ENCODE measurements around the gene FBXL20. TPM values are rescaled to one million over a fixed set of nuclear protein-coding genes. Genes with fewer than 3 reads are reported as not detected.
"Not testable (repeated sequence)": the region's sequence is repeated elsewhere in the genome, so short reads cannot be mapped to it uniquely, and the experiment has no call there.

Gene FBXL20, protein sequence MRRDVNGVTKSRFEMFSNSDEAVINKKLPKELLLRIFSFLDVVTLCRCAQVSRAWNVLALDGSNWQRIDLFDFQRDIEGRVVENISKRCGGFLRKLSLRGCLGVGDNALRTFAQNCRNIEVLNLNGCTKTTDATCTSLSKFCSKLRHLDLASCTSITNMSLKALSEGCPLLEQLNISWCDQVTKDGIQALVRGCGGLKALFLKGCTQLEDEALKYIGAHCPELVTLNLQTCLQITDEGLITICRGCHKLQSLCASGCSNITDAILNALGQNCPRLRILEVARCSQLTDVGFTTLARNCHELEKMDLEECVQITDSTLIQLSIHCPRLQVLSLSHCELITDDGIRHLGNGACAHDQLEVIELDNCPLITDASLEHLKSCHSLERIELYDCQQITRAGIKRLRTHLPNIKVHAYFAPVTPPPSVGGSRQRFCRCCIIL
- polyA plus RNA-seq (ENCODE audit: insufficient read length in 3 of 3) = 10 to 100 TPM; 12.1 to 17.5 (median 14.1) TPM
- long read RNA-seq, donor 1 = 0 reads
- long read RNA-seq, donor 2, full-length matches to known transcripts = 2 of 2 reads
- long read RNA-seq, donor 2, partial matches to known transcripts = 0 of 2 reads
- long read RNA-seq, donor 2, other reads (novel, unspliced or antisense) = 0 of 2 reads
- long read RNA-seq, donor 3, full-length matches to known transcripts = 1 of 1 reads
- long read RNA-seq, donor 3, partial matches to known transcripts = 0 of 1 reads
- long read RNA-seq, donor 3, other reads (novel, unspliced or antisense) = 0 of 1 reads
- long read RNA-seq, donor 4, partial matches to known transcripts = 0 of 1 reads
- long read RNA-seq, donor 4, other reads (novel, unspliced or antisense) = 0 of 1 reads
- long read RNA-seq, donor 5 = 0 reads
- long read RNA-seq, donor 6 = 0 reads
- long read RNA-seq, donor 7, full-length matches to known transcripts = 6 of 6 reads
- long read RNA-seq, donor 7, partial matches to known transcripts = 0 of 6 reads
- long read RNA-seq, donor 7, other reads (novel, unspliced or antisense) = 0 of 6 reads
- long read RNA-seq, donor 8, partial matches to known transcripts = 50 of 51 reads
- long read RNA-seq, donor 8, other reads (novel, unspliced or antisense) = 0 of 51 reads
- long read RNA-seq, donor 9, full-length matches to known transcripts = 3 of 3 reads
- long read RNA-seq, donor 9, partial matches to known transcripts = 0 of 3 reads
- long read RNA-seq, donor 9, other reads (novel, unspliced or antisense) = 0 of 3 reads
- long read RNA-seq, donor 10, full-length matches to known transcripts = 1 of 1 reads
- long read RNA-seq, donor 10, partial matches to known transcripts = 0 of 1 reads
- long read RNA-seq, donor 10, other reads (novel, unspliced or antisense) = 0 of 1 reads
- long read RNA-seq, donor 11 = 0 reads
- long read RNA-seq, donor 12, full-length matches to known transcripts = 1 of 14 reads
- long read RNA-seq, donor 12, partial matches to known transcripts = 13 of 14 reads
- long read RNA-seq, donor 12, other reads (novel, unspliced or antisense) = 0 of 14 reads
- long read RNA-seq, donor 13, full-length matches to known transcripts = 2 of 12 reads
- long read RNA-seq, donor 13, partial matches to known transcripts = 5 of 12 reads
- long read RNA-seq, donor 13, other reads (novel, unspliced or antisense) = 5 of 12 reads
- long read RNA-seq, donor 14 = 0 reads
- long read RNA-seq, donor 15 = 0 reads
- long read RNA-seq, donor 16, full-length matches to known transcripts = 3 of 18 reads
- long read RNA-seq, donor 16, partial matches to known transcripts = 15 of 18 reads
- long read RNA-seq, donor 16, other reads (novel, unspliced or antisense) = 0 of 18 reads

DNA sequence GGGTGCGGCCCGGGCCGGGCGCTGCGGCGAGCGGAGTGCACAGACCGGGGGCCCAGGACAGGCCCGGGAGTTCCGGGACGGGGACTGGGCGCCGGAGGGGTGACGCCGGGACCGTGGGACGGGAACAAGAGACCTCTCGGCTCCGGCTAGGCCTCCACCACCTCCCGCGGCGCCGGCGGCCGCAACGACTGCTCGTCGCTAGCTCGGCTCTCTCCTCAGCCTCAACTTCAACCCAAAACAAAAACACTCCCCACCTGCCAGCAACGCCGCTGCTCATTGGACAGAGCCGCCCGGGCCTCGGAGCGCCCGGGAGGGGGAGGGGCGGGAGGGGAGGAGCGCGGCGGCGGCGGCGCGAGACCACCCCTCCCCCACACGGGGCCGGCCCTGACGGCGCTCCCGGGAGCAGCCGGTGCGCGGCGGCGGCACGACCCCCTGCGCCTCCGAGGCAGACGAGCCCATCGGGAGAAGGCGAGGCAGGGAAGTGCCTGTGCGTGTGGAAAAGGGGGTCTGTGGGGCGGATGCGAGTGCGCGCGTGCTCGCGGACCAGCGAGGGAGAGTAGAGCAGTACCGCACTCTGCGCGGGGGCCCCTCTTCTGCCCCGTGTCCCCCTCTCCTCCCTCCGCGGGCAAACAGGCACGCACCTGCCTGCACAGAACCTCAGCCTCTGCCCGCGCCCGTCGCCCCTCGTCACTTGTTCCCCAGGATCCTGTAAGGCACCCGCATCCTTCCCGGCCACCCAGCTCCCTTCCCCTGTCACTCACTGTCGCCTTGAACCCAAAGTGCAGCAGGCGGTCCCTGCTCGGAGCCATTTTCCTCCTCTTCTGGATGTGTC is at the start of gene FBXL20:
FBXL20 (minus strand) TSS at position 215 of the 832 bp plus-strand sequence. CDS start 224 bp downstream, outside the sequence.
- DNase-seq = peak; percentile 94

DNA sequence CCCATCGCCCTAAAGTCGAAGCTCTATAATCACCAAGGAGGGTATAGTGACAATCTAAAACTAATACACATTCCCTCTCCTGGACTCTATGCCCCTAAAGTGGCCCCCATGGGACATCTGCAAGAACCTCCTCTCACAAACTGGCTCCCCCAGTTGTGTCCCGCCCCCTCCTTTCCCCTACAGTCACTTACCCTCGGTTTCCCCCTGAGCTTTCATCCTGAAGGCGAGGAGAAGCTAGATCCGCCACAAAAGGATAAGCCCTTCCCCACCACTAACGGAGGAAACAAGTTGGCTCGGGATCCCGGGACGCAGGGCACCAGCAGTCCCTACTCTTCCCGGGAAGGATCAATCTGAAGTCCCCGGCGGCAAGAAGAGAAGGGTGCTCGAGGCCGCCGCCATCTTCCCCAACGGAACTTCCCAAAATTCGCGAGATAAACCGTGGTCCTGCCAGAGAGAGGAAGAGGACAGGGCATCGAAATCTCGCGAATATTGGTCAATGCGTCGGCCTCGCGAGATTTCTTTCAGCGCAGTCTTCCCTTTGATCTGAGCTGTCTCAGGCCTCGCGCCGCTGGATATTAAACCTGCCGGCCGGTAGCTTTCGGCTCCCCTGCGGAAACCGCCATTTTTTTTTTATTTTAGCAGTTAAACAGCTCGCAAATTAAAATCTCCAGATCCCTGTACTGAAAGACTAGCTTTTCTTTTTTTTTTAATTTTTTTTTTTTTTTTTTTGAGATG is 49.6 kb upstream of the FBXL20 start, which contains the start of gene MED1:
MED1 (minus strand) TSS at position 417 of the 735 bp plus-strand sequence; CDS start at position 216, 201 bp downstream.
- peak; percentile 99 for DNase-seq

DNA sequence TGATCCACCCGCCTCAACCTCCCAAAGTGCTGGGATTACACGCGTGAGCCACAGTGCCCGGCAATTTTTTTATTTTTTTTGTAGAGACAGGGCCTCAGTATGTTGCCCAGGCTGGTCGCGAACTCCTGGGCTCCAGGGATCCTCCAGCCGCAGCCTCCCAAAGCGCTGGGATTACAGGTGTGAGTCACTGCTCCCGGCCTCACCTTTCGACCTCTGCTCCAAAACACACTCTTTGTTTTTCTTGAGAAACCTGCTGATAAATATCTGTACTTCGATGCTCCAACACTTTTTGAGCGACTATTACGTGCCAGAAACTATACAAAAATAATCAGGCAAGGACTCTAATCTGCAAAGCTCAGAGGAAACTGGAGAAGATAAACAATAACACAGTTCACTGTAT is 48.6 kb upstream of the FBXL20 start:
- DNase-seq = no peak

DNA sequence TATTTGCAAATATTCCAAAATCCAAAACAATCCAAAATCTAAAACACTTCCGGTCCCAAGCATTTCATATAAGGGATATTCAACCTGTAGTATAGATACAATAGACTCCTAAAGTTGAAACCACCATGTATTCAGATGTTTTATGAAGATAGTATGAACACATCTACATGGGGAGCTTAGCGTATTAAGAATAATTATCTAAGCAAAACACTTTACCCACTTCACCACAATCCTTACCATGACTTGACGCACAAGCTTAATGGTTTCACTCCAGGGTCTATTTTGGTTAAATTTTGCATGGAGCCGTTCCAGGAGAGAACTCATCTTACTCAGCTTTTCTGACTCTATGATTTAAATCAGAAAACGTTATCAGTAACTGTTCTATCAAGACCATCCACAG is 46.1 kb upstream of the FBXL20 start:
- DNase-seq = no peak

DNA sequence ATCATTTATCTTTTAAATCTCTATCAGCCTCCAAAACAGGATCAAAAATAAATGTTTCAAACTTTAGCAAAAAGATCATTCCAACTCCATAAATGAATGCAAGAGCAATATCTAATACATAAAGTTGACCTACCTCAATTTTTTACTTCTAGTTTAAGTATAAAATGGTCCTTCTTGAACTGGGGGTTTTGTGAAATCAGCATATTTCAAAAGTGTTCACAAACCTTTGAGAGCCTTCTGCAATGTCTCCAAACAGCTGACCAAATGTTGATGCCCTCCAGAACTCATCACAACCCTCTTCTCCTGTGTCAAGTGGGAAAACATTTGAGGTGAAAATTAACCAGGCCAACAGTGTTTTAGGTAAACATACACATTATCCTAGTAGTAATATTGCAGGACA is 41.9 kb upstream of the FBXL20 start:
- no peak for DNase-seq

DNA sequence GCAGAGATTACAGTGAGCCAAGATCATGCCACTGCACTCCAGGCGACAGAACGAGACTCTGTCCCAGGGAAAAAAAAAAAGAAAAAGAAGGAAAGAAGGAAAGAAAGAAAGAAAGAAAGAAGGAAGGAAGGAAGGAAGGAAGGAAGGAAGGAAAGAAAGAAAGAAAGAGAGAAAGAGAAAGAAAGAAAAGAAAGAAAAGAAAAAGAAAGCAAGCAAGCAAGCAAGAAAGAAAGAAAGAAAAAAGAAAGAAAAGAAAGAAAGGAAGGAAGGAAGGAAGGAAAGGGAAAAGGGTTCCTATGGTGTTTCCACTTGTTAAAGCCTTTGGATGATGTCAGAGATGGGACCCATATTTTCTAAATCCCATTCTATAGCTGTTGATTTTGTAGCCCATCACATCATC is 38.4 kb upstream of the FBXL20 start:
- DNase-seq = not testable (repeated sequence)

DNA sequence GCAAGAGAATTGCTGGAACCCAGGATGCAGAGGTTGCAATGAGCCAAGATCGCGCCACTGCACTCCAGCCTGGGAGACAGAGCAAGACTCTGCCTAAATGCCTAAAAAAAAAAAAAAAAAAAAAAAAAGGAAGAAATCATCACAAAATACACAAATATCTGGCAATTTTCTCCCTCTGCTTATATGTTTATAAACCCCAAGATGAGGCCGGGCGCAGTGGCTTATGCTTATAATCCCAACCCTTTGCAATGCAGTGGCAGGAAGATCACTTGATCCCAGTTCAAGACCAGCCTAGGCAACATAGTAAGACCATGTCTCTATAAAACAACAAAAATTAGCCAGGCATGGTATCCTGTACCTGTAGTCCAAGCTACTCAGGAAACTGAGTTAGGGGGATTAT is 28.2 kb upstream of the FBXL20 start:
- DNase-seq = no peak

DNA sequence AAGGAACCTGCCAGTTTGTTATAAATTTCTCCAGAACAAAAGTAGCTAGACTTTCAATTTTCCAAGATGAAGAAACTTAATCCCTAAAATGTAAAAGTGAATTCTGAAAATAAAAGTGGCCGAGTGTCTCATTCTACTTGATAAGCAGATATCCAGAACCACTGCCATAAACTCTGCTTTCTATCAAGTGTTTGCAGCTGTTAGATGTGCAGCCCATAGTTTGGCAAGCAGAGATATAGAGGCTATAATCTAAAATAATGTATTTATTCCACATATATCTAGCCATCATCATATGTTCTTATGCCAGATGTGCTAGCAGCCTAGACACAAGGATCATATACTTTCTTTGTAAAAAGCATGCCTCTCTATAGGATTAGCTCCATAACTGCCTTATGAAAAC is 14.7 kb upstream of the FBXL20 start:
- no peak for DNase-seq

DNA sequence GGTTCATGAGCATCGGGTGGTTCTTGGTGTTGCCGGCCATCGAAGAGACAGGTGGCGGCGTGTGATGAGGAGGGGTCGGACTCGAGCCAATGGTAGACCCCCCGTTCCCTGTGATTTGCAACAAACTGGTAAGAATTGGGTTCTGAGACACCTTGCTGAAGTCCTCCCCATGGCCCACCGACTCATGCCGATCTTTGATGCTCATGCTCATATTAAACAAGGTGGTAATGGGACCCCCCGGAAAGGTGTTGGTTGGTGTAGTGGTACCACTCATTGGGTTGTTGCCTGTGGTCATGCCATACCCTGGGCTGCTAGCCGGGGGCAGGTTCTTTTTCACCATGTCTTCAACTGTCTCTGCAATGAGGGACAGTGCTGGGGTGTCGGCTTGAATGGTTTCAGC is 8.9 kb upstream of the FBXL20 start:
- DNase-seq = no peak

DNA sequence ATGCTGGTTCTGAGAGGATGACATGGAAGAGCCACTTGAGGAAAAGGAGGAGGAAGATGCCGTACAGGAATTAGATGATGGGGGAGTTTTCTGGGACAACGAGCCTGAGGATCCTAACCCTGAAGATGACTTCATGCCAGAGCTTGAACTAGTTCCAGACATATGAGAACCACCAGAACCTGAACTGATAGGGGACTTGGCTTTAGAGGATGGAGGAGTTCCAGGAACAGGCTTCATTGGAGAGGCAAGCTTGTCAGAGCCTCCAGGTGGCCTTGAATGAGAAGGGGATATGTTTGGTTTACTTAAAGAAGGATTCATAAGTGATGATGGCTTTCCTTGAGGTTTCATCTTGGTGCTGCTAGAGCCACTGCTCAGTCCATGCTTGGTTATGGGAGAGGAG is 6.9 kb upstream of the FBXL20 start:
- DNase-seq = no peak

DNA sequence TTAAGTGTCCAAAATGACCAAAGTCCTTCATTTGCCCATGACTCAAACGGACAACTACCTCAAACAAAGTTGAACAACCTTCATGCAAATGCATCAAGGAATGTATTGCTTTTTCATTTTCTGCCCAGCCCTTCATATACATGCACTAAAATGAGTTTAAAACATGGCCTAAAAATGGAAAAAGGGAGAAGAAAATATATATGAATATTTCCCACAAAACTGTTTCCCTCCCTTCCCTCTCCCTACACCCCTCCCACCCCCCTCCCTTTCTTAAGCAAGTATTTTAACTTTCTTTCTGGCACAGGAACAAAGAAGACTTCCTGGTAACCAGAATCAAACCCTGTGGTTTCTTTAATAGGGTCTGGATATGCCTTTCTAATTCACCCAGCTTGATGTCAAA is 5.5 kb upstream of the FBXL20 start:
- DNase-seq = no peak

DNA sequence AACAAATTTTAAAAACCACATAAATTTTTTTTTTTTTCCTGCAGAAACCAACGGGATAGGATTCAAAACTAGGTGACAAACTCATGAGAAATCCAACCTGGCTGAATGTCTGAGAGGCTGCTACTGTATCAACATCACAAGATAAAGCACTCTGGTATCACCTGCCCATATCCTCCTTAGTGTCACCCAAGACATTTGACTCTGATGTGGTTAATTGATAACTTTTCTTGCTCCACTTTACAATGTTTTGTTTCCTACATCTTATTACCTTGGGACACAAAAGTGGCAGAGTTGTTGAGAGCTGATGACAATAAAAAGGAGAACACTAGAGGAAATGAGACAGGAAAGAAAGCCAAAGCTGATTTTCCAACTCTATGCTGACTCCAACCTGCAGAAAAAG is 4.0 kb upstream of the FBXL20 start:
- no peak for DNase-seq

DNA sequence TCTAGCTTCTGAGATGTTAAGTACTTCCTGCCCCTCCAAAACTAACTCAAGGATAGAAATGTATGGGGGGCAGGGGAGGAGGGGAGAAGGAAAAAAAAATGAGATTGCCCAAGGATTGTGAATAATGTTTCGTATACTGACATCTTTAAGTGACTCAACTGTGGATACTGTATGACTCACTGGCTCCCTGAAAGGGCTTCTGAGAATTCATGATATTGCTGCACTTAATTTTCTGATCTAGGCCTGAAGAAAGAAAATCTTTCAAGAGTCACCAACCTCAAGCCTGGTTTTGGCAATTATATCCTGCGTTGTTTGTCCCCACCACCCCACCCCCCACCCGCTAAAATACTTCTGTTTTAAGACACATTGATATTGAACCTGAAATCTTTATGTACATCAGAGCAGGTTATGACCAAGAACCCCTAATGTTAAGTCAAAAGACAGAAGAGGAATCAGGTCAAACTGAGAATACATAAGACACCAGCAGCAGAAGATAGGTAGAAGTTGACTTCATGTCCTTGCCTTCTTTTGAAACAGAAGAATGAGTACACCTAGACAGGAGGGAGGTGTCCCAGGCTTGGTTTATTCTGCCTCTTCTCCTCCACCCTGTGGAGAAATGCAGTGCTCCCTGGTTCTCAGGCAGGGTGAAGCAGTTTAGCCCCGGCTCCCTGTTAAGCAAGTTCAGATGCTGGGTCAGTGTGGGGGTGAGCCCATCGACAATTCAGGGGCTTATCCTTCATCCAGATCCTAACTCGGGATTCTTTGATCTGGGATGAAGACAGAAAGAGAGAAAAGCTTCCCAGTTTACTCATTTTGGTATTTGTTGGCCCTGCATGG is 3.3 kb upstream of the FBXL20 start:
- no peak for DNase-seq

DNA sequence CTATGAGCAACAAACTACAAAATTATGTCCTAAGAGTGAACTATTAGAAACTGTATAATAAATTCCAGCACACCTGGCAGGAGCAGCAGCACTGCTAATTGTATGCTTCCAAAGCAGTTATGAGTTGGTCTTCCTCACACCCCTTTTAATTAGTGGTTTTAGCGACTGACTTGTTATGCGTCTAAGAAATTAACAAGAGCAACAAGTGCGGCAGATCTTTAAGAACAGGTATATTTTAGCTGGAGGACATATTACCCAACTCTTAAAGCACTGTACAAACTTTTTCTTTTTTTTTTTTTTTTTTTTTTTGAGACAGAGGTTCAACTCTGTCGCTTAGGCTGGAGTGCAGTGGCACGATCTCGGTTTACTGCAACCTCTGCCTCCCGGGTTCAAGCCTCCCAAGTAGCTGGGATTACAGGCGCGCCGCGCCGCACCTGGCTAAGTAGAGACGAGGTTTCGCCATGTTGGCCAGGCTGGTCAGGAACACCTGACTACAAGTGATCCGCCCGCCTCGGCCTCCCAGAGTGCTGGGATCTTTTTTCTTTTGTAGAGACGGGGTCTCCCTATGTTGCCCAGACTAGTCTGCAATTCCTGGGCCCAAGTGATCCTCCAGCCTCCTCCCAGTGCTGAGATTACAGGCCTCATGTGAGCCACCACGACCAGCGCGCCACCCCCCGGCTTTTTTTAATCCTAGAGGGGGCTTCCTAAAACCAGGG is 1.6 kb upstream of the FBXL20 start:
- no peak for DNase-seq

DNA sequence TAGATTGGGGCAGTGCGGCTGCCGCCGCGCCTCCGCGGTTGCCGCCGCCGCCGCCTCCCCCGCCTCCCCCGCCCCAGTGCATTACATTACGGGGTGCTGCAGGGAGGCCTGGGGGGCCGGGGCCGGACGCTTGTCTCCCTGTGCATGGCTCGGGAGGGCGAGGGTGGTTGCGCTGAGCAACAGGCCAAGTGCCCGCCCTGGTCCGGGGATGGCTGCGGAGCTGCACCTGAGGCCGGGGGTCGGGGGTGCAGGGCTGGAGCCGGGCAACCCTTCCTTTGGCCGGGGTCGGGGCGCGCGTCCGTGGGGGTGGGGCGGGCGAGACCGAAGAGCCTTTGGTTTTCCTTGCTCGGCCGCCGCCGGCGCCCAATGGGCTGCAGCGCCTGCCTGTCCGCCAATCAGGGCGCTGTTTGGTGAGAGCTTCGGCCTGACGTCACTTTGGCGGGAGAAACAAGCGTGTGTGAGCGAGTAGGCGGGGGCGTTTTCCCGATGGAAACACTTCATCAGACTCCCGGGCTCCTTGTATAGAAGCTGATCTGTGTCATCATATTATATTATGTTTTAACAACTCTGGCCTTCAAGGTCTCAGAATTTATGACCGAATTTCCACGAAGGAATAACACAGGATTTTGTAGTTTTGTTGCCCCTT is 941 bp upstream of the FBXL20 start:
- DNase-seq = peak; percentile 93

DNA sequence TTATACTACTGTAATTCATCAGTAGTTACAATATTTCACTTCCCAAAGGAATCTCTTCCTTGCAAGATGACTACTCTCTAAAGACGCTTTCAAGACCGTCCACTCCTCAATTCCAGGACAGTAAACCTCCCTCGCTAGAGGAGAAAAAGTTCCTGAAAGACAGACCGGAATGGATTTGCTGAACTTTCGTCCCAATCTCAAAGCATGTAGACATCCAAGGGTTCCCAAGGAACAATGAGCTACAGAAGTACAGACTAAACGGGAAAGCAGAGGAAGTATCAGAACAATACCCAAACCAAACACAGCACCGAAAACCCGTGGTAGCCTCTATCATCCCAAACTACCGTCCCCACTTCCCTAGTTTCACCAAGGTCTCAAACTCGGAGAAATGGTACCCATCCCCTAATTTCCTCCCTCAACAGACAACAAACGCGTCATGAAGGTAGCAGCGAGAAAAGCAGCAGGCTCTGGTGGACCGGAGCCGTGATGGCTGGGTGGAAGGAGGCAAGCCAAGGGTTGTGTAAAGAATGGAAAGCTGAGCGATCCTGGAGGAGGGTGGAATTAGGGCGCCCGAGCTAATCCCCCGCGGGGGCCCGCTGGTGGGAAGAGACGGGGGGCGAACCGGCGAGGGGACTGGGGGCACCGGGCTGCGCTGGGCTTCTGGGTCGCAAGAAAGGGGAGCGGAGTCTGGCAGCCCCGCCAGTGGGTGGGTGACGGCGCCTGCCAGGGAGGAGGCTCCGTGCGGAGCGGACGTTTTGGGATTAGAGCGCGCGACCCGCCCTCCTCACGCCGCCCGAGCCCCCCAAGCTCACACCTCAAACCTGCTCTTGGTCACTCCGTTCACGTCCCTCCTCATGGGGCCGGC is 647 bp downstream of the FBXL20 start:
- peak; percentile 15 for DNase-seq
